ENCODE results near the gene COL25A1.
"Not testable (repeated sequence)": the region's sequence is repeated elsewhere in the genome, so short reads cannot be mapped to it uniquely, and the experiment has no call there.

Gene COL25A1

DNA sequence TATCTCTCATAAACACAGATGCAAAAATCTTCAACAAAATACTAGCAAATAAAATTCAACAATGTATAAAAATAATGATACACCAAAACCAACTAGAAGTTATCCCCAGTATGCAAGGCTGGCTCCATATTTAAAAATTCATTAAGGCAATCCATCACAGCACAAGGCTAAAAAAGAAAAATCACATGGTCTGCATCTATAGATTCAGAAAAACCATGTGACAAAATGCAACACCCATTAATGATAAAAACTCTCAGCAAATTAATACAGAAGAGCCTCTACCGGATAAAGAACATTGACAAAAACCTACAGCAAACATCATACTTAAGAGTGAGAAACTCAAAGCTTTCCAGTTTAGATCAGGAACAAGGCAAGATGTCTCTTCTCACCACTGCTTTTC lies 182.6 kb downstream of the COL25A1 start:
- DNase-seq = no peak

DNA sequence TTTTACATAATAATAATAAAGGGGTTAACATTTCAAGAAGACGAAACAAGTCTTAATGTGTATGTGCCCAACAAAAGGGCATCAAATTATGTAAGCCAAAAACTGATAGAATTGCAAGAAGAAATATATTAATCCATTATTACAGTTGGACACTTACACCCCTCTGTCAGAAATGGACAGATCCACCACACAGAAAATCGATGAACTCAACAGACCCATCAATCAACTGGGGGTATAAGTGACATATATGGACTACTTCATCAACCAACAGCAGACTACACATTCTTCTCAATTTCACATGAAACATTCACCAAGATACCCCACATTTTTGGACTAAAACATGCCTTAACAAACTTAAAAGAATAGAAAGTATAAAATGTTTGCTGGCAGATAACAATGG lies 183.8 kb downstream of the COL25A1 start:
- no peak for DNase-seq

DNA sequence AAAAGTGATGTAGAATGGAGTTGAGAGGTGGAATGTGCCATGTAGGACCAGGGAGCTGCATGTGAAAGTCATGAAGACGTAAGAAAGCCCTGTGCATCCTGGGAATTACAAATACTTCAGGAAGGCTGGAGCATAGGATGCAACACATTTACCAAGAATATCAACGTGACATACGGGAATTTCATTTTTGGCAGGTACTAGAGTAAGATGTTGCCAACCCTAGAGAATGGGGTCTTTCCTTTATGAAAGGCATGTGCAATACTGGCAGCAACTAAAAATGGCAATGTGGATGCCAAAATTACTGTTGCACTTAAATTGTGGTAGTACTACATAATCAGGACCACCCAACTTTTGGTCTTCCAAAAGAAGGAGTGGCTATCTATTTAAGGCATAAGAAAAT lies 188.0 kb downstream of the COL25A1 start:
- no peak for DNase-seq

DNA sequence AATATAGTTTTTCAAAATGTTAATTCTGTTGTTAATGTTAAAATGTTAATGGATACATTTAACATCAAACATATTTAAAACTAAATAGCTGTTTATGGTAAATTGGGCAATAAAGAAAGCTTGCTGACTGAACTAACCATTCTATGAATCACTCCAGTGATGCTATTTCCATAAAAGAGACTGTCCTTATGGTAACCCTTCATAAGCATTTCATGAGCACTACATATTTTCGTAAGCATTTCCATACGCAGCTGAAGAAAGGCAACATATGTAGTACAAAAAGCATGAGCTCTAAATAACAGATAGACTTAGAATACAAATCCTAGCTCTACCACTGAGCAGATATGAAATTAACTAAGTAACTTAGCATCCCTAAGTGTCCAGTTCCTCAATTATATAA lies 188.9 kb downstream of the COL25A1 start:
- no peak for DNase-seq

- no peak for DNase-seq
Measured at GRCh38 chr4:109111031-109111430, 191.4 kb downstream of the COL25A1 start.

GRCh38 chr4:109108215-109108614 lies 194.2 kb downstream of the COL25A1 start:
- DNase-seq = not testable (repeated sequence)

GRCh38 chr4:109094056-109094455 lies 208.4 kb downstream of the COL25A1 start:
- DNase-seq = no peak

- no peak for DNase-seq
Measured at GRCh38 chr4:109091727-109092409, 210.6 kb downstream of the COL25A1 start.

GRCh38 chr4:109083911-109084310 lies 218.5 kb downstream of the COL25A1 start:
- DNase-seq = no peak

- DNase-seq = no peak
Measured at GRCh38 chr4:109079731-109080130, 222.7 kb downstream of the COL25A1 start.

- DNase-seq = no peak
Measured at GRCh38 chr4:109079201-109079600, 223.3 kb downstream of the COL25A1 start.

GRCh38 chr4:109078724-109079123 lies 223.7 kb downstream of the COL25A1 start:
- DNase-seq = no peak

DNA sequence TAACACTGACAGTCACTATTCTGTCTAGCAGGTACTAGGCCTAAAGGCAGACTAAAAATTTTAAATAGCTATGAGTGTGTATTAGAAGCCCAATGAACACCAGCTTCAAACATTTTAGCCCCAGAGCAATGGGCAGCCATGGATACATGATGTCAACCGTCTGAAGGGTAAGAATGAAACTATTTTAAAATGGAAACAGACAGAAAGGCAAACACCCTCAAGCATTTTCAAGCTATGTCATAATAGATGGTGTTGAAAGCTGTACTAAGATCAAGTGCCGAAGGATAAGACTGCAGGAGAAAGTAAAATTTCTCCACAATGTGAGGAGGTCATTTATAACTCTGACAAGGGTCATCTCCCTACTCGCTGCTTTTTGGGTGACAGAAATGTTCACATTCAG lies 225.0 kb downstream of the COL25A1 start:
- no peak for DNase-seq

- DNase-seq = not testable (repeated sequence)
Measured at GRCh38 chr4:109076709-109077108, 225.7 kb downstream of the COL25A1 start.

GRCh38 chr4:109075621-109076020 lies 226.8 kb downstream of the COL25A1 start:
- DNase-seq = no peak

- DNase-seq = no peak
Measured at GRCh38 chr4:109072595-109072994, 229.9 kb downstream of the COL25A1 start.

DNA sequence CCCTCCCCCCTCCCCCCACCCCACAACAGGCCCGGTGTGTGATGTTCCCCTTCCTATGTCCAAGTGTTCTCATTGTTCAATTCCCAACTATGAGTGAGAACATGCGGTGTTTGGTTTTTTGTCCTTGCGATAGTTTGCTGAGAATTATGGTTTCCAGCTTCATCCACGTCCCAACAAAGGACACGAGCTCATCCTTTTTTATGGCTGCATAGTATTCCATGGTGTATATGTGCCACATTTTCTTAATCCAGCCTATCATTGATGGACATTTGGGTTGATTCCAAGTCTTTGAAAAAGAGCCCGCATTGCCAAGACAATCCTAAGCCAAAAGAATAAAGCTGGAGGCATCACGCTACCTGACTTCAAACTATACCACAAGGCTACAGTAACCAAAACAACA lies 231.8 kb downstream of the COL25A1 start:
- not testable (repeated sequence) for DNase-seq

GRCh38 chr4:109067508-109068235 lies 234.8 kb downstream of the COL25A1 start:
- no peak for DNase-seq

GRCh38 chr4:109065006-109065405 lies 237.5 kb downstream of the COL25A1 start:
- no peak for DNase-seq

DNA sequence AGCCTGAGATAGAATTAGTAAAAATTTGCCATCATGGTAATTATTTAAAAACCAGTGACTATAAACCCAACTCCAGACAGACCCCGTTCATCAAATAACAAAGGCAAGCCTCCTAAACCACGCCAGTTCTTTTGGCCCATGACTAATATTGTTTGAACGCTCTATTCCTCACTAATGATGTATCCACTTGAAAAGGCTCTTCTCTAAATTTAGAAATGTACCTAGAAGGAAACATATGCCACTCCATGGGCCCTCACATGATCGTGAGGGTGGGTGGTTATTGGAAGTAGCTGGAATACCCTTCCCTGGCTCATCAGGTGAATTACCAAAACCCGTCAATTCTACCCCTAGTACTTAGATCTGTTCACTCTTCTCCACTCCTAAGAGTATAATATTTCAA lies 249.2 kb downstream of the COL25A1 start:
- DNase-seq = no peak

DNA sequence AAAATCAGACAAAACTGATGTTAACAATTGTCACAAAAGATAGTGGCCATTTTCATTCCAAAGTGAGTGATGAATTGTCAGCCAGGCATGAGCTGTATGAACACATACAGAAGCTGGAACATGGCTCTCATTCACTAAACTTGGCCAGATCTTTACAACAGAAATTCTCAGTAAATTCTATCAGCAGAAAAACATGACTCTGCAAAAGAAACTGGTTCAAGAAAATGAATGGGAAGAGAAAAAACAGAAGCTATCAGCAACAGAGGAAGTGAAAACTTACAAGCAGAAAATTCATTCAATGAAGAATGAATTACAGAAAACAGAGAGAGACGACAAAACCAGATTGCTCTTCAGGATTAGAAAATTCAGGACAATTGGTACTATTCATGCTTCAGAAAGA lies 249.6 kb downstream of the COL25A1 start:
- no peak for DNase-seq

DNA sequence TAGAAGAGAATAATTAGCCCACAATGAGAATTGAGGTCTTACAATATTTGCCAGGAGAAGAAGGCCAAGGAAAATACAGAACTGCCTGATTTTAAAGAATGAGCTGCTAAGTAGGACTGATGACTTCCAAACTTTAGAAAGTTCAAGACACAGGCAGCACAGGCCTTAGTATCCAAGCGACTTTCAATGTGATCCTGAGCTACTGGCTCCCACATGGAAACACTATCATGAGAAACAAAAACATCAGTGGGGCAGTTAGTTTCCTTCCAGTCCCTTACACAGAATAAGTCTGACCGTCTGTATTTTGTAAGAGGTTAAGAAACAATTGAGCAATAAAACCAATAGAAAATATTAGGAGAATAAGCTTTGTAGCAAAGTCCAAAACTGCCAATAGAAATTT lies 251.4 kb downstream of the COL25A1 start:
- DNase-seq = no peak

- DNase-seq = no peak
Measured at GRCh38 chr4:109049926-109050325, 252.5 kb downstream of the COL25A1 start.

GRCh38 chr4:109046471-109047201 lies 255.8 kb downstream of the COL25A1 start:
- no peak for DNase-seq
